Measurements from ENCODE around the gene SWAP70.

GRCh38 chr11:9669954-9670353, 6.1 kb downstream of the SWAP70 start:
- TF ChIP-seq, protein P1, sequence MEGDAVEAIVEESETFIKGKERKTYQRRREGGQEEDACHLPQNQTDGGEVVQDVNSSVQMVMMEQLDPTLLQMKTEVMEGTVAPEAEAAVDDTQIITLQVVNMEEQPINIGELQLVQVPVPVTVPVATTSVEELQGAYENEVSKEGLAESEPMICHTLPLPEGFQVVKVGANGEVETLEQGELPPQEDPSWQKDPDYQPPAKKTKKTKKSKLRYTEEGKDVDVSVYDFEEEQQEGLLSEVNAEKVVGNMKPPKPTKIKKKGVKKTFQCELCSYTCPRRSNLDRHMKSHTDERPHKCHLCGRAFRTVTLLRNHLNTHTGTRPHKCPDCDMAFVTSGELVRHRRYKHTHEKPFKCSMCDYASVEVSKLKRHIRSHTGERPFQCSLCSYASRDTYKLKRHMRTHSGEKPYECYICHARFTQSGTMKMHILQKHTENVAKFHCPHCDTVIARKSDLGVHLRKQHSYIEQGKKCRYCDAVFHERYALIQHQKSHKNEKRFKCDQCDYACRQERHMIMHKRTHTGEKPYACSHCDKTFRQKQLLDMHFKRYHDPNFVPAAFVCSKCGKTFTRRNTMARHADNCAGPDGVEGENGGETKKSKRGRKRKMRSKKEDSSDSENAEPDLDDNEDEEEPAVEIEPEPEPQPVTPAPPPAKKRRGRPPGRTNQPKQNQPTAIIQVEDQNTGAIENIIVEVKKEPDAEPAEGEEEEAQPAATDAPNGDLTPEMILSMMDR (conservative IDR thresholded peaks at IDR 0.05; ENCODE audit: low read depth, low read length): no peak
- TF ChIP-seq EZH2 (IDR thresholded peaks at IDR 0.05; ENCODE audit: borderline replicate concordance, low read depth, low read length, poor library complexity, severe bottlenecking): no peak
